ENCODE data around the gene ZEB1.

- TF ChIP-seq CTCF (IDR thresholded peaks at IDR 0.05) (no peak), POLR2AphosphoS5 (IDR thresholded peaks at IDR 0.05; ENCODE audit: low read depth, low read length) (no peak), TCF7L2 (IDR thresholded peaks at IDR 0.05; ENCODE audit: low read depth, low read length) (no peak), SIN3A (IDR thresholded peaks at IDR 0.05; ENCODE audit: borderline replicate concordance, insufficient read depth, low read depth, low read length) (no peak)
- TF ChIP-seq, protein P1, sequence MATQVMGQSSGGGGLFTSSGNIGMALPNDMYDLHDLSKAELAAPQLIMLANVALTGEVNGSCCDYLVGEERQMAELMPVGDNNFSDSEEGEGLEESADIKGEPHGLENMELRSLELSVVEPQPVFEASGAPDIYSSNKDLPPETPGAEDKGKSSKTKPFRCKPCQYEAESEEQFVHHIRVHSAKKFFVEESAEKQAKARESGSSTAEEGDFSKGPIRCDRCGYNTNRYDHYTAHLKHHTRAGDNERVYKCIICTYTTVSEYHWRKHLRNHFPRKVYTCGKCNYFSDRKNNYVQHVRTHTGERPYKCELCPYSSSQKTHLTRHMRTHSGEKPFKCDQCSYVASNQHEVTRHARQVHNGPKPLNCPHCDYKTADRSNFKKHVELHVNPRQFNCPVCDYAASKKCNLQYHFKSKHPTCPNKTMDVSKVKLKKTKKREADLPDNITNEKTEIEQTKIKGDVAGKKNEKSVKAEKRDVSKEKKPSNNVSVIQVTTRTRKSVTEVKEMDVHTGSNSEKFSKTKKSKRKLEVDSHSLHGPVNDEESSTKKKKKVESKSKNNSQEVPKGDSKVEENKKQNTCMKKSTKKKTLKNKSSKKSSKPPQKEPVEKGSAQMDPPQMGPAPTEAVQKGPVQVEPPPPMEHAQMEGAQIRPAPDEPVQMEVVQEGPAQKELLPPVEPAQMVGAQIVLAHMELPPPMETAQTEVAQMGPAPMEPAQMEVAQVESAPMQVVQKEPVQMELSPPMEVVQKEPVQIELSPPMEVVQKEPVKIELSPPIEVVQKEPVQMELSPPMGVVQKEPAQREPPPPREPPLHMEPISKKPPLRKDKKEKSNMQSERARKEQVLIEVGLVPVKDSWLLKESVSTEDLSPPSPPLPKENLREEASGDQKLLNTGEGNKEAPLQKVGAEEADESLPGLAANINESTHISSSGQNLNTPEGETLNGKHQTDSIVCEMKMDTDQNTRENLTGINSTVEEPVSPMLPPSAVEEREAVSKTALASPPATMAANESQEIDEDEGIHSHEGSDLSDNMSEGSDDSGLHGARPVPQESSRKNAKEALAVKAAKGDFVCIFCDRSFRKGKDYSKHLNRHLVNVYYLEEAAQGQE (IDR thresholded peaks at IDR 0.05; ENCODE audit: insufficient read depth in 1 of 2, low read depth in 2 of 2, low read length in 1 of 2): no peak
These were observed 860 bp downstream of the ZEB1 start for GRCh38 chr10:31319602-31320549.
